ENCODE results near the gene TPPP2.

GRCh38 chr14:21033133-21033698 is 3.2 kb downstream of the TPPP2 start:
- TF ChIP-seq REST (IDR thresholded peaks at IDR 0.05; ENCODE audit: insufficient read depth in 1 of 2, low read depth in 2 of 2, low read length in 1 of 2) (no peak), CTCF (IDR thresholded peaks at IDR 0.05) (no peak)
